ENCODE data around the gene UQCC2. TPM values are rescaled to one million over a fixed set of nuclear protein-coding genes. Genes with fewer than 3 reads are reported as not detected.

Gene UQCC2
- total RNA-seq, 1 donor from 2014 or later = 79.4 TPM

DNA sequence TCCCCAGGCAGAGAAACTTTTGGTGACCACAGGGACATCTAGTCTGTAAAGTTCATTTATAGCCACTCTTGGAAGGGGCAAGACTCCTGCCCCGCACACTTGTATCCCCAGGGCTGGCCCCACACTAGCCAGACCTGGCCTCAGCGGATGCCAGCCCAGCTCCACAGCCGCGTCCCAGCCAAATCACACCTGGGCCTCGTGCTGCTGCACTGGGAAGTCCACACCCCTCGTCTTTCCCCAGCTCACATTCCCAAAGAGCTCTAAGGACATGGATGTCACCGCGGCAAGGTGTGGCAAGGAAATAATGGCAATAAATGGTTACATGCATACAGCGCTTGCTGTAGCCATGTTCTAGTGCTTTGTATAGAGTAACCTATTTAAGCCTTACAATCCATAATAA is 26.7 kb upstream of the UQCC2 start:
- H3K36me3 Mint-ChIP-seq = no peaks in the 10 kb centered on the region
- no peak for DNase-seq (ENCODE audit: low spot score in 2 of 2, unreplicated experiment in 2 of 2)
- H3K9me3 Mint-ChIP-seq = no peaks in the 10 kb centered on the region
- H3K27ac Mint-ChIP-seq = no peak overlapping the region
- H3K4me3 Mint-ChIP-seq = no peak overlapping the region
- no peaks in the 10 kb centered on the region for H3K27me3 Mint-ChIP-seq (ENCODE audit: low read depth)
- TF ChIP-seq, protein P1, sequence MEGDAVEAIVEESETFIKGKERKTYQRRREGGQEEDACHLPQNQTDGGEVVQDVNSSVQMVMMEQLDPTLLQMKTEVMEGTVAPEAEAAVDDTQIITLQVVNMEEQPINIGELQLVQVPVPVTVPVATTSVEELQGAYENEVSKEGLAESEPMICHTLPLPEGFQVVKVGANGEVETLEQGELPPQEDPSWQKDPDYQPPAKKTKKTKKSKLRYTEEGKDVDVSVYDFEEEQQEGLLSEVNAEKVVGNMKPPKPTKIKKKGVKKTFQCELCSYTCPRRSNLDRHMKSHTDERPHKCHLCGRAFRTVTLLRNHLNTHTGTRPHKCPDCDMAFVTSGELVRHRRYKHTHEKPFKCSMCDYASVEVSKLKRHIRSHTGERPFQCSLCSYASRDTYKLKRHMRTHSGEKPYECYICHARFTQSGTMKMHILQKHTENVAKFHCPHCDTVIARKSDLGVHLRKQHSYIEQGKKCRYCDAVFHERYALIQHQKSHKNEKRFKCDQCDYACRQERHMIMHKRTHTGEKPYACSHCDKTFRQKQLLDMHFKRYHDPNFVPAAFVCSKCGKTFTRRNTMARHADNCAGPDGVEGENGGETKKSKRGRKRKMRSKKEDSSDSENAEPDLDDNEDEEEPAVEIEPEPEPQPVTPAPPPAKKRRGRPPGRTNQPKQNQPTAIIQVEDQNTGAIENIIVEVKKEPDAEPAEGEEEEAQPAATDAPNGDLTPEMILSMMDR (IDR thresholded peaks at IDR 0.05; ENCODE audit: unreplicated experiment) = no peak
- peaks cover 14% of the 10 kb centered on the region for H3K4me1 Mint-ChIP-seq

DNA sequence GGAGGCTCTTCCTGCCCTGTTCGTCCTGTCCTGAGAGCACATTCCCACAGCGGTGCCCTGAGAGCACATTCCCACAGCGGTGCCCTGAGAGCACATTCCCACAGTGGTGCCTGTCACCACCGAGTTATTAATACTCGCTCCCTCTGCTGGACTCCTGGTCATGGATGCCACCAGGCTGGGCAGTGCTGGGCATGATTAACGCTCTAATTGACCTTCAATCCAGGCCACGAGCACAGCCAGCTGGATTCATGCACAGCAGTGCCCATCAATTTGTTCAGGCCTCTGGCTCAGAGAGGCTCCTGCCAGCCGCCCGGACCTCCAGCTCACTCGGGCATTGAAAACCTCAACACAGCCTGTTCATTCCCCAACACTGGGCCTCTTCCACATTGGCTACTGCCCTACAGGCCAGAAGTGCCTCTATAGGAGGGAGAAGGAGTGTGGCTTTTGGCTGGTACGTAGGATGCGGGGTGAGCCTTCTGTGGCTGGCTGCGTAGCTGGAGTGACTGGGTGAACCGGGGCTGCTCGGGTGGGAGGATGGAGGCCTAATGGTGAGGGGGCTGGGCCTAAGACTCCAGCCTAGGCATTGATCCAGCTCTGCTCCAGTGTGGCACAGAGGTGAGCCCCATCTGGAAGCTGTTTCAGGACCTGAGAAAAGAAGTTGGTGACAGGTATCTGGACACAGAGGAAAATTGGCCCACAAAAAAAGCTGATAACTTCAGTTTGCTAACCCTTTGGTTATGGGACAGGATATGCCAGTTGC is 25.9 kb upstream of the UQCC2 start:
- no peaks in the 10 kb centered on the region for H3K36me3 Mint-ChIP-seq
- peaks cover 7% of the 10 kb centered on the region for H3K4me1 Mint-ChIP-seq
- DNase-seq (ENCODE audit: low spot score in 2 of 2, unreplicated experiment in 2 of 2) = no peak
- TF ChIP-seq, protein P1 (IDR thresholded peaks at IDR 0.05; ENCODE audit: unreplicated experiment) = no peak
- H3K27ac Mint-ChIP-seq = no peak overlapping the region
- no peaks in the 10 kb centered on the region for H3K9me3 Mint-ChIP-seq
- no peak overlapping the region for H3K4me3 Mint-ChIP-seq
- H3K27me3 Mint-ChIP-seq (ENCODE audit: low read depth) = no peaks in the 10 kb centered on the region

DNA sequence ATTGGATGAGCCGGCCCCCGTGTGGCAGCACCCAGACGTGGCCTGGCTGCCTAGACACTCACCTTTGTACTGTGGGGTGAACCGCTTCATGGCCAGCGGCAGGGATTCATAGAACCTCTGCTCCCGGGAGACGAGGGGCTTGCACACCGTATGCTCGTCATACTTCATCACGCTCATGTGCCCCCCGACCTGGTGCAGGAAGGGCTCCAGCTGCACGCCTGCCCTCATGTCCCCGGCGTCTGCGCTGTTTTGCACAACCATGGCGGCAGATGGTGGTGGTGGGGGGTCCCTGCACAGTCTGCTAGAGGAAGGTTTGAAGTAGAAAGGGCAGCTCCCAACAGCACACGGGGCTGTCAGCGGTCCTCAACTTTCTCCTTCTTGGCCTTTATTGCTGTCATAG is 23.7 kb upstream of the UQCC2 start:
- DNase-seq (ENCODE audit: low spot score in 2 of 2, unreplicated experiment in 2 of 2) = no peak
- Mint-ChIP-seq H3K4me1 (peaks cover 15% of the 10 kb centered on the region), H3K9me3 (no peaks in the 10 kb centered on the region), H3K36me3 (no peaks in the 10 kb centered on the region), H3K27me3 (ENCODE audit: low read depth) (no peaks in the 10 kb centered on the region), H3K27ac (no peak overlapping the region), H3K4me3 (no peak overlapping the region)
- TF ChIP-seq, protein P1 (IDR thresholded peaks at IDR 0.05; ENCODE audit: unreplicated experiment) = no peak

DNA sequence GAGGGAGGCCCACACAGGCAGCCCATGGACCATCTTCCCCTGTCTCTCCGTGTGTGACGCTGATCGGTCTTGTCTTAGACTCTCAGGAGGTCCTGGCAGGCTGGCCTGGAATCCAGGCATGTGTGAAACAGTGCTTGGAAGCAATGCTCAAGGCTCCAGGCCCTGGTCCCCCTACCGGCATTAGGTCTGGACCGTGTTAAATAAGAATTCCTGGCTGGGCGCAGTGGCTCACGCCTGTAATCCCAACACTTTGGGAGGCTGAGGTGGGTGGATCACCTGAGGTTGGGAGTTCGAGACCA is 22.2 kb upstream of the UQCC2 start:
- H3K36me3 Mint-ChIP-seq = no peaks in the 10 kb centered on the region
- no peaks in the 10 kb centered on the region for H3K9me3 Mint-ChIP-seq
- no peaks in the 10 kb centered on the region for H3K27me3 Mint-ChIP-seq (ENCODE audit: low read depth)
- DNase-seq (ENCODE audit: low spot score in 2 of 2, unreplicated experiment in 2 of 2) = no peak
- H3K27ac Mint-ChIP-seq = no peak overlapping the region
- H3K4me3 Mint-ChIP-seq = no peak overlapping the region
- peaks cover 15% of the 10 kb centered on the region for H3K4me1 Mint-ChIP-seq
- TF ChIP-seq, protein P1 (IDR thresholded peaks at IDR 0.05; ENCODE audit: unreplicated experiment) = no peak

DNA sequence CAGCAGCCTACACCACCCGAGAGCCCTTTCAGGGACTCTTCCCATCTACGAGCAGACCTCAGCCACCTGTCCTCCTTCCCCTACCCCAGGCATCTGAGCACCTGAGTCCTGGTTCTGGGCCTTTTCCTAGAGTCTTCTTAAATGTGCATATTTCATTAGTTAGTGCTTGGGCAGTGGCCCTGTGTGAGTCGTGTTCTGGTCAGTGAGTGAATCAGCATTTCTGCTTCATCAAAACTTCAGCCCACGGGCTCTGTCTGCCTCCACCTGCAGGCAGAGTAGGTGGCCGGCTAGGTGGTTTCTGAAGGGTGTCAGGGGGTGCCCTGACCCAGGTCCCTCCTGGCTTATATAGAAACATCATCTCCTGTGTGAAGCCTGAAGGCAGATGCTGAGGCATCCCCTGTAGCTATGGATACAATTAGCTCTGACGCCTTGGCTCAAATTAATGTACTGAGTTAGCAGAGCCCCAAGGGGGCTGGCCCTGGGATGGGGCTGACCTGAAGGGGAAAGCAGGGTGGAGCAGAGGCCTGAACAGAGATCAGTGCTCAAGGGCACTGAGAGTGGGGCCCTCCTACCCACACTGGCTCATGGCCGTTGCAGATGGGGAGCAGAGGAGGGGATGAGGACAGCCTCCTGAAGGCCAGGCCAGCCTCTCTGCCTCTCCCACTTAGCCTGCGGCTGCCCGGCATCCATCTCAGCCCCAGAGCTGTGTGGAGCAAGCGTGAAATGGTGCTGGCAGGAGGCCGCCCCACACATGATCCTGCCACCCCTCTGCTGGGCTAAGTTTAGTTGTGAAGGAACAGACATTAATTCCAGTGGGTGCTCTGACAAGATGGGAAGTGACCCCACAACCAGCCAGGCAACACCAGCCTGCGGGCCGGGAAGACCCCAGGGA is 21.6 kb upstream of the UQCC2 start:
- TF ChIP-seq, protein P1 (IDR thresholded peaks at IDR 0.05; ENCODE audit: unreplicated experiment) = no peak
- Mint-ChIP-seq H3K36me3 (no peaks in the 10 kb centered on the region), H3K9me3 (no peaks in the 10 kb centered on the region), H3K27me3 (ENCODE audit: low read depth) (no peaks in the 10 kb centered on the region), H3K4me1 (peaks cover 15% of the 10 kb centered on the region), H3K4me3 (no peak overlapping the region), H3K27ac (no peak overlapping the region)
- DNase-seq (ENCODE audit: low spot score in 2 of 2, unreplicated experiment in 2 of 2) = no peak
